Breast epithelium (tissue), 3 donors: ENCODE results near the gene MRPL37.

ENCODE experiments used
- CTCF ChIP-seq, 3 donors: fragments of 450-650 bp; IDR thresholded peaks; one replicate each; pipeline ENCODE4 v1.5.1; 2016 to 2017; ENCODE audit warnings: antibody characterized with exemption in 3 of 3, mild to moderate bottlenecking in 3 of 3, moderate library complexity in 3 of 3
- POLR2A ChIP-seq: fragments of 450-650 bp; IDR thresholded peaks from one replicate; pipeline ENCODE4 v1.6.1; 2016; ENCODE audit warnings: antibody characterized with exemption, mild to moderate bottlenecking, moderate library complexity
- POLR2AphosphoS5 ChIP-seq, 3 donors: sonication (generic); formaldehyde crosslinking; IDR thresholded peaks; one replicate each; pipeline ENCODE4 v1.6.1; 2017; ENCODE audit warnings: antibody characterized with exemption in 3 of 3

GRCh38 chr1:54243022-54243421 lies 43.1 kb downstream of the MRPL37 start:
- TF ChIP-seq CTCF (IDR thresholded peaks at IDR 0.05): no peak
- TF ChIP-seq POLR2A: no peak
- no peak for TF ChIP-seq POLR2AphosphoS5 (IDR thresholded peaks at IDR 0.05)
